HK-2 (cell line): ENCODE results near the gene CYP19A1.

ENCODE experiments used
- DNase-seq: peaks from one replicate; pipeline ENCODE4 v3.0.0-alpha.2; 2018; ENCODE audit not compliant: unreplicated experiment

The CYP19A1 gene

DNA sequence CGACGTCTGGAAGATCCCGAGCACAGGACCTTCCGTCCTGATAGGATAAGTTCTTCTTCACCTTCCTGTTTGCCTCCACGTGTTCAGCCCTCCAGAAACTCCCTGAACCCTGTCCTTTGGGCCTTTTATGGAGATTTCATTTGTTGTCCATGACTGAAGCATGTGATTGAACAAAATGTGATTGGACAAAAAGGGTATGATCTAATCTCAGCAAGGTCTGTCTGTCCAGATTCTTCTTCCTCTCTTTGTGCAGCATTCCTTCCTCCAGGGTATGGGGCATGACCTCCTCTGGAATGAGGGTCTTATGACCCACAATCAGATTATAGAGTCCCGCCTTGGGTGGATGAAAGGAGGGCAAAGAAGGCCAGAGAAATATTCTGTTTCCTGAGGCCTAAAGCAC, at the start of gene CYP19A1:
TSS of gene CYP19A1 (minus strand) at position 101 of the 400 bp plus-strand sequence. CDS start 95,684 bp downstream, outside the sequence.
- no peak for DNase-seq

GRCh38 chr15:51387699-51388041, 49.3 kb upstream of the CYP19A1 start:
- DNase-seq: no peak

DNA sequence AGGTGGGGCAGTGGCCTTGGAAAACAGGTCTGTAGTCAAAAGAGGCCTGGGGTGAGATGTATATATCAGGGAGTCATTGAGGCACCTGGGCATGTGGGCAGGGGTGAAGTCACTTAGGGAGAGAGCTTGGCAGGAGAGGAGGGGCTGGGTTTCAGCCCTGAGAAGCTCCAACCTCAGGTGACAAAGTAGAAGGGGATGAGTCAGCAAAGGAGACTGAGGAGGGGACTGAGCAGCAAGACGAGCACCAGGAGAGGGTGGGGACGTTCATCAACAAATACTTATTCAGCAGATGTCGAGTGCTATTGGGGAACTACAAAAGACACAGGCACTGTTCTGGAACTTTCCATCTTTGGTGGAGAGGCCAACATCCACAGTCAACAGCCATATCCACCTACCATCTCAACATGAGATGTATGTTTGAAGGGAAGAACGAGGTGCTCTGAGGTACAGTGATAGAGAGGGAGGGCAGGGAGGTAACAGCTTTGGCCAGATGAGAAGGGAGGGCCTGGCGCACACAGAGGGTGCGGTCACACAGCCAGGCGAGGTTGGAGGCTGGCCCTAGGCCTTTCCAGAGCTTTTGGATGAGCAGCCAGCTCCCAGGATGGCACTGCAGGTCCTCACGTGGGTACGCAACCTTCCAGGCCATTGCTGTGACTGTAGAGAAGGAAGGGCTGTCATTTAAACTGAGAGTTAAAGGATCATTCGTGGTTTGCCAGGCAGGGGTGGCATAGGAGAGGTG, 48.7 kb upstream of the CYP19A1 start:
- no peak for DNase-seq

DNA sequence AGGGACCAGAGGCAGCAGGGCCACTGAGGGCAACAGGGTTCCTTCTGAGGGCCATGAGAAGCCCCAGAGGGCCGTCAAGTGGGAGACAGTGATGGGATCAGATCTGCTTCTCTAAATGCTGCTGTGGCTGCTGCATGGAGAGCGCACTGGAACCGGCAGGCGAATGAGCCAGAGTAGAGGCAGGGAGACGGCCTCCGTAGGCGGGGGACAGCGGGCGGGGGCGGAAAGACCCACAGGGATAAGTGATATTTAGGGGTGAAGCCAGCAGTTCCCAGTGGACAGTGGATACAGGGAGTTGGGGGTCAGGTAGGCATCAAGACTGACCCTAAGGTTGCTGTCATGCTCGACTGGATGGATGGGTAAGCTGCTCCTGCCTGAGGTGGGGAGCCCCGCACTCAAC, 48.1 kb upstream of the CYP19A1 start:
- DNase-seq: no peak

- DNase-seq: no peak
These were observed 47.6 kb upstream of the CYP19A1 start for GRCh38 chr15:51386029-51386428.

DNA sequence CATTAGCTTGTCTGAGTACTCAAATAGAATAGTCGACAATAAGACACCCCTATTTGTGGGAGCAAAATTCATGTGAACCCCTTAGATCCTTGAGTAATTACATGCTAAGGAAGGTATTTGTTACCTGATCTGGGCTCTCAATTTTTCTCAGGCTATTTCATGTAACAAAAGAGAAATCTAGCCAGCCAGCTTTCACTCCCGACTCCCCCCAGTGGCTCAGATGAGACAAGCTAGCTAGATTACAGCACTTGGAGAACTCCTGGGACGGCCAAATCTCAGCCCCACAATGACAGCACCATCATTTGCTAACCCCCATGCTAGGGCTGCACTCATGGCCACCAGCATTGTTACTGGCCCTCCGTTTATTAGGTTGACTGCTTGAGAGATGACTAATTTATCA, 44.4 kb upstream of the CYP19A1 start:
- DNase-seq: no peak

GRCh38 chr15:51380999-51381806, 42.8 kb upstream of the CYP19A1 start:
- DNase-seq: peak; percentile 31

DNA sequence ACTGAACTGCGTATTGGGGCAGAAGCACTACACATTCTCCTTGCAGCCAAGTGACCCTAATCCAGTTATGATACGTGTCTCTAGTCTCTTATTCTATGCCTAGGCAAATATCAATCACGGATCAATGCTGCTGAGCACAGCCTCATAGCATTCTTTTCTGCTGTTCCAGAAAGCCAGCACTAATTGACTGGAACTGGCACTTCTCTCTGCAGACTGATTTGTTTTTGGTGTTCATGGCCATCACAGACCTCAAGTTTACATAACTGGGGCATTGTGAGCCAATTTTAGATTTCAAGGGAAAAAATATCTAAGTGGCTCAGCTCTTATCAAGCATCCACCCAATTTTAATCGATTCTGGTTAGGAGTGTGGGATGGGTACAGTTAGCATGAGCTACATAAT, 41.0 kb upstream of the CYP19A1 start:
- DNase-seq: no peak

DNA sequence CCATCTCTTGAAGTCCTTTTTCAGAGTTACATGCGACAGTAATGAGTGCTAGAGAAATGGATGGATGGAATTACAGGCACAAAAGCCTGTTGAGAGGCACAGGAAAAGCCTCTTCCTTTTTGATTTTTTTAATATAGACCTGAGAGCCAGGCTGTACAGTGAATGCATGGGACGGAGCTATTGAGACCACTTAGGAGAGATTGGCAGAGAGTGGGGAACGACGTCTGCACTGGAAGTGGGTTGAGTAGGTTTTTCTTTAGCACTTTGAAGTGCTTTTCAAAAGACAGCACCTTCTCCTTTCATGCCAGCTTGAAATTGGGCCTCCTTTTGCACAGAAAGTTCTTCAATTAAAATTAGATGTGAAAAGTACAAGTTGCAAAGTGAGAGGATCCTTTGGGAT, 40.0 kb upstream of the CYP19A1 start:
- DNase-seq: no peak

DNA sequence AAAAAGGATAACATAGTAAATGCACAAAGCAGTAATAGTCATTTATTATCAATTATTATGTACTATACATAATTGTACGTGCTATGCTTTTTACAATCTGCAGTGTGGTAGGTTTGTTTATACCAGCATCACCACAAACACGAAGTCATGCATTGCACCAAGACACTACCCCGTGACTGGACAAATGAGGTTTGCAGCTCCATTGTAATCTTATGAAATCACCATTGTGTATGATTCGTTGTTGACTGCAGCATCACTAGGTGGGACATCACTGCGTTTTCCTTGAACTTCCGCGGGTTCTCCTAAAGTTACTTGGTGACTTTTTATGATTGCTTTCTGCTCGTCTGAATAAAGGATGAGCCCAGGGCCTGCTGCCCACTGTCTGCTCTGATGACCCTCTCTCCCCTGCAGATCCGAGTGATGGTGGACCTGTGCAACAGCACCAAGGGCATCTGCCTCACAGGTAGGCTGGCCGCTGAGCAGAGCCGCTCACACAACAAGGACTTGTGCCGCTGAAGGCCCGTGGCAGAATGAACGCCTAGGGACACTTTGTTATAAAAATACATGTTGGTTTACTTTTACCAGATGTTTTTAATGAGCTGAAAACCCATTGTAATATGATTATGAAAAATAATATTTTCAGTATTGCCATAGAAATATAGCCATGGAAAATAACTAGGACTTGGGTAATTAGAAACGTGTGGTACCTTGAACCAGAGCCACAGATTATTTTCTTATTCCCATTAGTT, 38.8 kb upstream of the CYP19A1 start:
- DNase-seq: no peak

- no peak for DNase-seq
These were observed 37.7 kb upstream of the CYP19A1 start for GRCh38 chr15:51375966-51376640.

- DNase-seq: no peak
These were observed 35.7 kb upstream of the CYP19A1 start for GRCh38 chr15:51374131-51374530.

GRCh38 chr15:51371266-51371665, 32.9 kb upstream of the CYP19A1 start:
- DNase-seq: no peak

DNA sequence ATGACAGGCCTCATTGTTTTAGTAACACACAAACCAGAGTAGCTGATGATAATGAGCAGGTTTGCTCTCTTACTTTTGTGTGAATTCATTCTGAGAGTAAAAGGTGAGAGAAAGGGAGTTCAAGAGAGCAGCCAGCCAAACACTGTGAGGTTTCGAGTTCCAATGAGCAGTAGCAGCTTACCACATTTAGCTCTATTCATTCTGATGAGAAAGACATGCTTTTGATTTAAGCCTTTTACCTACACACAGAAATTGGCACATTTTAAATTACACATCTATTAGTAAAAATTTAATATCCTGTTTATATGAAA, 31.0 kb upstream of the CYP19A1 start:
- no peak for DNase-seq

- DNase-seq: no peak
These were observed 30.5 kb upstream of the CYP19A1 start for GRCh38 chr15:51368751-51369450.

- DNase-seq: no peak
These were observed 29.9 kb upstream of the CYP19A1 start for GRCh38 chr15:51368307-51368706.

DNA sequence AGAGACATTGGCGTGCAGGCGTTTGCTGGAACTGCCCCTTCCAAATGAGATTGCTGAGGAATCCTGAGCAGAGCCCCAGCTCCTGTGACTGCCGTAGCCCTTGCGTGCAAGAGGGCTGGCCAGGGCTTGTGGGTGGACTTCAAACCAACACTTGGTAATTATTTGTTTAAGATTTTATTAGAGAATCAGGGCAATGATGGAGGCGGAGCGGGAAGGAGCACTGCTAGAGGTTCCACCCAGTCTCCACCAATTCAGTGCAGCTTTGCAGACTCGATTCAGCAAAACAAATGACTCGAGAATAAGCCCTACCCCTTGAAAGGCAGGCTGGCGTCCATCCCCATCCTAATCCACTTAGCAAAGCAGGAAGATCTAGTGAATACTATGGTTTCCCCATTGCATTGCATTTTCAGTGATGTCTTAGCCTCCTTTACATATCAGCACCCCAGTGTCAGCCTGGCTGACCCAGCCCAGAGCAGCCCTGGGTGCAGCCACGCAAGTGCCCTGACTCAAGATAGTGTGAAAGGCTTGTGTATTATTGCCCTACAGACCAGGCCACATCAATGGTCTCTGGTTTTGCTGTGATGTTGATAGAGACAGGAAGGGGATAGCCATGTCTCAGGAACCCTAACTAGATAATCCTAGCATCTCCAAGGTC, 29.1 kb upstream of the CYP19A1 start:
- DNase-seq: no peak

- no peak for DNase-seq
These were observed 28.5 kb upstream of the CYP19A1 start for GRCh38 chr15:51366920-51367319.

DNA sequence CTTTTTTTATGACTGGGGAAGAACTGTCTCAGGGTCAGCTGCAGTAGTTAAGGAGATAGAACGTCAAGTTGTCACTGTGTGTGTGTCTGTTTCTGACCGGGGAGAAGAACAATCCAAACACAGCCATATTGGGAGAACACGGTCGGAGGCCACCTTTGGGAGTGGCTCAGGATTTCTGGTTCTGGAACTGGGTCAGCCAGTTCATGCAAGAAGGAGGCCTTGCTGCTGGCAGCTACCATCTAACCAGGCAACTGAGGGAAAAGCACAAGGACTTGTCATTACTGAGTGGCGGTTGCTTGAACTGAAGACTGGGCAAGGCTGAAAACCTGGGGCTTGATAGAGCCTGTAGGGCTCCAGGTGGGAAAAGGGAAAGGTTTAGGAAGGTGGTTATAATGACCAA, 27.7 kb upstream of the CYP19A1 start:
- no peak for DNase-seq

- DNase-seq: no peak
These were observed 27.0 kb upstream of the CYP19A1 start for GRCh38 chr15:51365417-51365816.

- no peak for DNase-seq
These were observed 25.0 kb upstream of the CYP19A1 start for GRCh38 chr15:51363383-51363782.
